ENCODE results near the gene MTIF2.
"Not testable (repeated sequence)": the region's sequence is repeated elsewhere in the genome, so short reads cannot be mapped to it uniquely, and the experiment has no call there.

MTIF2 gene

DNA sequence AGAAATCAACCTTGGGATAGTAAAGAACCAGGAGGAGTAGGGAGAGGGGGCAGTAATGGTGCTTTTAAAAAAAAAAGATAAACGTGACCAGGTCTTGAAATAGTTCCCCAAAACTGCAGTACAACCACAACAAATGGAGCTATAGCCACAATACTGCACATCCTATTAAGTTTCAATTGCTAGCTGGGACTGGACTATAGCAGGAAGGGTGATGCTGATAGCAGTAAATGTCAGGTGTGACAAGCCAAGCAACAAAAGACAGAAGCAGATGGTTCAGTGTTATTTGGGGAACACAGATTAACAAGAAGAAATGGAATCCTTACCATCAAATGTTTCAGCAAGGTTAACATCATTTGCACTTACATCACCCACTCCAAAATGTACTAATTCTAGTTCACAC is 26.4 kb downstream of the MTIF2 start:
- DNase-seq (ENCODE audit: low read depth in 2 of 2): no peak

DNA sequence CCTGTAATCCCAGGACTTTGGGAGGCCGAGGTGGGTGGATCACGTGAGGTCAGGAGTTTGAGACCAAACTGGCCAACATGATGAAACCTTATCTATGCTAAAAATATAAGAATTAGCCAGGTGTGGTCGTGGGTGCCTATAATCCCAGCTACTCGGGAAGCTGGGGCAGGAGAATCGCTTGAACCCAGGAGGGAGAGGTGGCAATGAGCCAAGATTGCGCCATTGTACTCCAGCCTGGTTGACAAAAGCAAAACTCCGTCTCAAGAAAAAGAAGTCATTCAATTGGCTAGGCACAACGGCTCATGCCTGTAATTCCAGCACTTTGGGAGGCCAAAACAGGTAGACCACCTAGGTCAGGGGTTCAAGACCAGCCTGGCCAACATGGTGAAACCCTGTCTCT is 27.4 kb downstream of the MTIF2 start:
- DNase-seq (ENCODE audit: low read depth in 2 of 2): not testable (repeated sequence)

DNA sequence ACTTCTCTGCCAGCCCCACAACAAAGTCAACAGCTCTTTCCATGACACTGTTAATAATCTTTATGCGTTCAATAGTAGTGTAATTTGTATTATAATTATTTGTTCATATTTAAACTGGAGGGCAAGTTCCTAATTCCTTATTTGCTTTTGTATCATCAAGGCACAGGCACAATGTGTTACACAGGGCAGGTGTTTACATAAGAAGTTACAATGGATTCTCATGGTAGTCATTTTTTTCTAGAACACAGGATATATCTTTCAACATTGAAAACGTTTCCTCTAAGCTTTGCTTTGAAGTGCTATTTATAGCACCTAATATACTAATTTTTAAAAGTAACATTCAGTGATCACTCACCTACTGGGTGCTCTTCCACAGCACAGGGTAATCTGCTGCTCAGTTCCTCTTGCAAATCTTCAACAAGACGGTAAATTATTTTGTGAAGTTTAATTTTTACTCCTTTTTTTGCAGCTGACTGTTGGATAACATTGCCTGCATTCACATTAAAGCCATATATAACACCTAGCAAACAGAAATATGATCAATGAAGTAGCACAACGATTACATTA is 29.3 kb downstream of the MTIF2 start:
- no peak for DNase-seq (ENCODE audit: low read depth in 2 of 2)

DNA sequence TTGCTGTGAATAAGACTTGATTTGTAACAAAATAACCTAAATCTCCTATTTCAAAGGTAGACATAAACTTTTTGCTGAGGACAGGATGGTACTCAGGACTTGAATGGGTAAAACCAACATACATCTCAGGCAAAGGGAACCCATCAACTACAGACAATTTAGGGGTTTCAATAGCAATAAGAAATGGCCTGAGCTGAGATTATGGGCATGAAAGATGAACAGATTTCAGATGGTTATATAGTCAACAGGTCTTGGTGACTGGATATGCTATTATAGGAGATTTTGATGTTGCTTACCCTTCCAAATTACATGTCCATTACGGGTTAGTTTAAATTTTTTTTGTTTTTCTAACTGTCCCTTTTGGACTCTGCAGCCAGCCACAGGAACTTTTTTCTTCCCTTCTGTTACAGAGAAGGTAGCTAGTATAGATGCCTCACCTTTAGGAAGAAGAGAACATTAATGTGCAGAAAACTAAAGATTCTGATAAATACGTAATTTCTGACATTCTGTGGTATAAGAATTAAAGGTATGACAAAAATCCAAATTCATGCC is 32.0 kb downstream of the MTIF2 start:
- no peak for DNase-seq (ENCODE audit: low read depth in 2 of 2)

DNA sequence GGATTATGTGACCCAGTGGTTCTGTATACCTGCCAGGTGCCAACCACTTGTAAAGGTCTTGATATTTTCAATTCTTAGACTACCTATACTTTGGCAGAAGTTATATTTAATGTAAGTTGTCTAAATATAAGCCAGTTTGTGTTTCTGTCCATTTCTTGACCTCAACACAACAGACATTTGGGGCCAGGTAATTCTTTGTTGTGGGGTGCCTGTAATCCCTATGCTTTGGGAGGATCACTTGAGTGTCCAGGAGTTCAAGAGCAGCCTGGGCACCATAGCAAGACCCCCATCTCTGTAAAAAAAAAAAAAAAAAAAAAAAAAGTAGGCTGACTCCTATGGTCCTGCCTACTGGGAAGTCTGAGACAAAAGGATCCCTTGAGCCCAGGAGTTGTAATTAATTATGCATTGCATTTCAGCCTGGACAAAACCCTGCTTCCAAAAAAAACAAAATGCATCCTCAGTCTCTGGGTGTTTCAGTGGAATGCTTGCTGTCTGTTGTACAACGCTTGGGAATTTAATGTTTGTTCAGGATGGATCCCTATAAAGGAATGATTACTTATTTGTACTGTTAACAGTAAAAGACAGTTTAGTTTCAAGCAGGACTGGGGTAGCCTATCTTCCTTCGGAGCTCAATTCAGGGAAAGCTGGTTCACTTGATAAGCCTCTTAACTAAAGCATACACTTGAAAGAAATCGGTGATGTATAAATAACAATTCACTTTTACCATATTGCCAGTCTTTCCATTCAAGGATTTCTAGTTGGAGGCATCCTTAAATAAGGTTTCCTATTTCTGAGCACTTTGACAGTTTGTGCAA is 33.1 kb downstream of the MTIF2 start:
- no peak for DNase-seq (ENCODE audit: low read depth in 2 of 2)

DNA sequence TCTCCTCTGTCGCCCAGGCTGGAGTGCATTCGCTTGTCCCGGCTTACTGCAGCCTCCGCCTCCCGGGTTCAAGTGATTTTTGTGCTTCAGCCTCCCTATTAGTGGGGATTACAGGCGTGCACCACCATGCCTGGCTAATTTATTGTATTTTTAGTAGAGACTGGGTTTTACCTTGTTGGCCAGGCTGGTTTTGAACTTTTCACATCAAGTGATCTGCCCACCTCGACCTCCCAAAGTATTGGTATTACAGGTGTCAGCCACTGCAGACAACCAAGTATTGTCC is 35.4 kb downstream of the MTIF2 start:
- DNase-seq (ENCODE audit: low read depth in 2 of 2): no peak

DNA sequence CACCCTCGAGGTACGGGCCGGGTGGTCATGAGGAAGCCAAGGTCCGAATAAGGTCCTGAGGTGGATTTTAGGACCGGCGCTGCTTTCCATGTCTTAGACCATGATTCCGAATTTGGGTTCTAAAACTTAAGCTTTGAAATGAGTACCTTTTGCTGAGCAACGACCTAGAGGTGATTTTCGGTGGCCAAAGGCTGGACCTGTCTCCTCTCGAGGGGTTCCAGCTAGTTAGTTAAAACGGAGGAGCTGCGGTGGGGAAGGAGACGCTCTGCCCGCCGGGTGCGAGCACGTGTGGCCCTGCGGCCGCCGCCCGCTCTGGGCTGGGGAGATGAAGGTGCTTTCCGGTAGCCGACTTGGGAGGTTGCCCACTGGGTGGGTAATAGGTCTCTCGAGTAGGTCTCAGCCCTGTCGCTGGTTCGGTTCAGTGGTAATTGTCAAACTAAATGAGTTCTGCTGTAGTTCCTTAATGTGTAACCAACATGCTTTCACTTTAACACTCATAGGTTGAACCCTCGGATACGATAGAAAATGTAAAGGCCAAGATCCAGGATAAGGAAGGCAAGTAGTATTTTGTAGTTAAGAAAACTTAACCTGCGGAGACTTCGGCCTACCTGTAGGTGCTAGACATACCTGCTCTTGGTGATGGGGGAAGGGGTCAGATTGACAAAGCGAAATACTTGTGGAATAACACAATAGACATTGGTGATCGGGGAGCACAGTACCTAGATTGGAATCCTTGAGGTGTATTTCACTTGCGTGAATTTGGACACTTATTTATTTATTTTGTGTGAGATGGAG is 36.0 kb downstream of the MTIF2 start:
- DNase-seq (ENCODE audit: low read depth in 2 of 2): peak; percentile 34 to 35

DNA sequence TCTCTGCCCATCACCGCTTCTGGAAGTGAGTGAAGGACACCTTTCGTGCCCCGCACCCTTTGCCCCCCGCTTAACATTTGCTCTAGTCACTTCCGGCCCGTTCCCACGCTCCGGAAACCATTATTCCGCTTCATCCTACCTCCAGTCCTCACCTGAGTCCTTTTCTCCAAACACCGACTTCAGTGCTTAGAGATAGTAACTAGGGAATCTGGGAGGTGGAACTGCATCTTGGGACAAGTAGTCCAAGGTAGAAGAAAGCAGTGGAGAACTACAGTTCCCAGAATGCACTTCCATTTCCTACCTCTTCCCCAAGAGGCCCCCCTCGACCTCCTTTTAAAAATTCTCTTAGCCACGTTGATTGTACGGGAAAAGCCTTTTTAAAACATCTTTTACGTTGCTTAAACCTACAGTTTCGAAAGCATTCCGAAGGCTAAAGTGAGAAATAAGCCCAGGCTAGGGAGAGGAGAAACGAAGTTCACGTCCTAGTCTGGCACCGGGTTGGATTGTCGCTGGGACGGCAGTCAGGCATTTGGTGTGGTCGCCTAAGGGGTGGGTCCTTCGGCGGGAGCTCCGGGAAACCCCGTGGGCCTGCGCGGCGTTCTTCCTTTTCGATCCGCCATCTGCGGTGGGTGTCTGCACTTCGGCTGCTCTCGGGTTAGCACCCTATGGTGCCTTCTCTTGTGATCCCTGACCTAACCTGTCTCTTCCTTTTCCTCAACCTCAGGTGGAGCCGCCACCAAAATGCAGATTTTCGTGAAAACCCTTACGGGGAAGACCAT is 36.8 kb downstream of the MTIF2 start, which contains the start of the genes CLHC1 and RPS27A:
Gene CLHC1, minus strand, starts transcription at position 210 of the 779 bp plus-strand sequence. CDS start 9,882 bp downstream, outside the sequence.
Gene RPS27A, plus strand, starts transcription at position 605 of the 779 bp plus-strand sequence. Its CDS starts 137 bp downstream, at position 742.
- peak; percentile 91 to 92 for DNase-seq (ENCODE audit: low read depth in 2 of 2)

DNA sequence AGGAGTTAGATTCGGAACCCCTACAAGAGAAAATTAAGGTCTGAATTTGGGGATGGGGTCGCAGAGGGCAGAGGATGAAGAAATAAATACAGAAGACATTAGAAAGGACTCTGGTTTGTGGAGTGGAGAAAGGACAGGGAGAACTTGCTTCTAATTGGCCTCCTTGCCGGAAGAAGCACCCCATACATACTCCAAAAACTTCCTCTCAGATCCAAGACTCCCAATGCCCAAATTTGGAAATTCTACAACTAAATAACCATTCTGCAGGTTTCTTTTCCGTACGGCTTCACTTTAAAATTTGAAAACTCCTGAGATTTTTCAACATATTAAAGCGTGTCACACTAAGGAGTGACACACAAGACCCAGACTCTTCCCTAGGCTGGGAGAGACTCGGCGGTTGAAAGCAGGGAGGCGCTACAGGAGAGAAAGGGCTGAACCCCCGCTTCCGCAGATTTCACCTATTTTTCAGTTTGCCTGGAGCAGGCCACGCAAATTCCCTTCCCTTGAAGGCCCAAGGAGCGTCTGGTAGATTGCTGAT is 37.4 kb downstream of the MTIF2 start:
- DNase-seq (ENCODE audit: low read depth in 2 of 2): no peak

DNA sequence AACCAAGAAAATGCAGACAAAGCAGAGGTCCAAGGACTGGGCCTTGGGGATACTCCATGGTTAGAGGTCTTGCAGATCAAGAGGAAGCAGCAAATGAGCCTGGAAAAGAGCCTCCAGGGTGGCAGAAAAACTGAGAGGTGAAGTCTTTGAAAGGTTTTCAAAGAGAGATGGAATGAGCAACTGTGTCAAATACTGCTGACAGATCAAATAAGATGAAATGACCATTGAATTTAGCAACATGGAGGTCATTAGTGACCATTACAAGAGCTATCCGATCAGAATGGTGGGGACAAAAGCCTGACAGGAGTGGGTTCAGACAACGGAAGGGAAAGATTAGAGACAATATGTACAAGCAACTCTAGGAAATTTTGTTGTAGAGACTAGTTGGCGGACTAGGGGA is 38.5 kb downstream of the MTIF2 start:
- DNase-seq (ENCODE audit: low read depth in 2 of 2): no peak

DNA sequence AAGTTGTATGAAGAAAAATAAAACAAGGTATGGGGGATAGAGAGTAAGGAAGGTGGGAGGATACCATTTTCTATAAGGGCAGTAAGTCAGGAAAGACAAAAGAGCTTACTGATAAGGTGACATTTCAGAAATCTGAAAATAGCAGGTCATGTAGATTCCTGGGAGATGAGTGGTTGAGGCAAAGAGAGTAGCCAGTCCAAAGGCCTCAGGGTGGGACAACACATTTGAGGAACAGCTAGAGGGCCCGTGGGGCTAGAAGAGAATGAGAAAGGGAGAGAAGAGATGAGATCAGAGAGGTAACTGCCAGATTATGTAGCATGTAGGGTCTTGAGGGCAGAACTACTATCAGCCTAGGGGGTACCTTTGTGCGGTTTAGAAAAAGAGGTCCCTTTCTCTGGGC is 39.8 kb downstream of the MTIF2 start:
- DNase-seq (ENCODE audit: low read depth in 2 of 2): no peak

DNA sequence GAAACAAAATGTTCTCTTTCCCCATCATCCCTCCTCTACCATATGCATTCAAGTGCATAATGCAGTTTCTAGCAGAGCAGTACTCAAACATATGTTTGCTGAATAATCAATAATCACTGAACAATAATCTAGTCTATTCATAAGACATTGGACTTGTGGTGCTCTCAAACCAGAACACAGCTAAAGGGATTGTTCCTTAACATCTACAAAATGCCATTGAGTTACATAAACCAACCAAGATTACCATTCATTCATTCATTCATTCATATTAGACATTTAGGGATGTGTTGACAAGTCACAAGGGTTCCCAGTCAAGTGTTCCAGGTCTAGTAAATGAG is 40.8 kb downstream of the MTIF2 start:
- no peak for DNase-seq (ENCODE audit: low read depth in 2 of 2)

DNA sequence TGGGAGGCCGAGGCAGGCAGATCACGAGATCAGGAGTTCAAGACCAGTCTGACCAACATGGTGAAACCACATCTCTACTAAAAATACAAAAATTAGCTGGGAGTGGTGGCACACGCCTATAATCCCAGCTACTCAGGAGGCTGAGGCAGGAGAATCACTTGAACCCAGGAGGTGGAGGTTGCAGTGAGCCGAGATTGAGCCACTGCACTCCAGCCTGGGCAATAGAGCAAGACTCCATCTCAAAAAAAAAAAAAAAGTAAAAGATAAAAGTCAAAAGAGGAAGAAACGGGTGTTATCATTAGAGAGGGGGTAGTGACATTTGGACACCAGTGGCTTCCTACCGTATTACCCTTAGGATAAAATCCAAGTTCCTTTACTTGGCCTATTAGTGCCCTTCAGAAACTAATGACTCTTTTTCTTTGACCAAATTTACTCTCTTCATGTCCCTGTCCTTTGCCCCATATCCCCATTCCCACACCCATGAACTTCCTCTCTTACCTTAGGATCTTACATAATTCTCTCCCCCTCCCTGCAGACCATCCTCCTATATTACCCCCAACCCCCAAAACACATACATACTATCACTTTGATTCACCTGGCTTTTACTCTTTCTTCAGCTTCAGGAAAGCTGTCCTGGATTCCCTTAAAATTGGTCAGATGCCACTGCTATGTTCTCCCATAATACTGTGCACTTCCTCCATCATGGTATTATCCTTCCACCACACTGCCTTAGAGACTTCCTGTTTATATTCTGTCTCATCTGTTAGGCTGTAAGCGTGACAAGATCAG is 41.4 kb downstream of the MTIF2 start:
- not testable (repeated sequence) for DNase-seq (ENCODE audit: low read depth in 2 of 2)

DNA sequence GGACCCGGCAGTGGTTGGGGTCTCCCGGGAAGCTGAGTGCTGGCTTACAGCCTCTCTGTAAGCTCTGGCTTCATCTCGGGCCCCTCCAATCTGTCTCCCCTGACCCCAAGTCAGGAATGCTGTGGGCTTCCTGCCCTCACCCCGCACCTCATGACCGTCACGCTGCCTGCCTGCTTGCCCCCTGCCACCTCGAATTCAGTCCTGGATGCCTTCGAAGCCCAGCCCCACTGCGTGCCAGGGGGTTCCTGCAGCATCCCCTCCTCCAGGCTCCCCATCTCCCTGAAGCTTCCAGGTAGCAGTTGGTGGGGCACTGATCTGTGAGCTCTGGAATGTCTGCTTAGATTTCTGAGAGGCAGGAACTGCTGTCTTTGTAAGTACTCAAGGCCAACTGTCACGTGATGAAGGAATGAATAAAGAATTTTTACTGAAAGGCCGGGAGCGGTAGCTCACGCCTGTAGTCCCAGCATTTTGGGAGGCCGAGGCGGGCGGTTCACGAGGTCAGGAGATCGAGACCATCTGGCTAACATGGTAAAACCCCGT is 43.5 kb downstream of the MTIF2 start:
- no peak for DNase-seq (ENCODE audit: low read depth in 2 of 2)

DNA sequence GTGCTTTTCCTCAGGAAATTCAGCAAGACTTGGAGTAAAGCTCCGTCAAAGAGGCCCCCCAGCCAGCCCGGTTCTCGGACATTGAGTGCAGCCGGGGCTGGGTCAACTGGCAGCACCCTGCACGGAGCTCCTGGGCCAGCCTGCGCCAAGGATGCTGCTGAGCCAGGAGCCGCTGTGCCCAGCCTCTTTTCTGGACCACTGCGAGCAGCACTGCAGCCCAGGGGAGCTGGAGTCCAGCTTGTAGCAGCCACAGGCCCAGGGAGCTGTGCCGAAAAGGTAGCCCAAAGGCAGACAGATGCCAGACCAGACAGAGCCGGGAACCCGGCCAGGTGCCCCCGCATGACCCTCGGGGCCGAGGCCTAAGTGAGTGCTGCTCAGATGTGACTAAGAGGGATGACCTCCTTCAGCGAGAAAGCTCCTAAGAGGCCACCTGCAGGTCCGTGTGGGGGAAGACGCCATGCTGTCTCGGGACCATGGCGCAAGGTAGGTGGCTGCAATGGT is 44.2 kb downstream of the MTIF2 start:
- DNase-seq (ENCODE audit: low read depth in 2 of 2): no peak

DNA sequence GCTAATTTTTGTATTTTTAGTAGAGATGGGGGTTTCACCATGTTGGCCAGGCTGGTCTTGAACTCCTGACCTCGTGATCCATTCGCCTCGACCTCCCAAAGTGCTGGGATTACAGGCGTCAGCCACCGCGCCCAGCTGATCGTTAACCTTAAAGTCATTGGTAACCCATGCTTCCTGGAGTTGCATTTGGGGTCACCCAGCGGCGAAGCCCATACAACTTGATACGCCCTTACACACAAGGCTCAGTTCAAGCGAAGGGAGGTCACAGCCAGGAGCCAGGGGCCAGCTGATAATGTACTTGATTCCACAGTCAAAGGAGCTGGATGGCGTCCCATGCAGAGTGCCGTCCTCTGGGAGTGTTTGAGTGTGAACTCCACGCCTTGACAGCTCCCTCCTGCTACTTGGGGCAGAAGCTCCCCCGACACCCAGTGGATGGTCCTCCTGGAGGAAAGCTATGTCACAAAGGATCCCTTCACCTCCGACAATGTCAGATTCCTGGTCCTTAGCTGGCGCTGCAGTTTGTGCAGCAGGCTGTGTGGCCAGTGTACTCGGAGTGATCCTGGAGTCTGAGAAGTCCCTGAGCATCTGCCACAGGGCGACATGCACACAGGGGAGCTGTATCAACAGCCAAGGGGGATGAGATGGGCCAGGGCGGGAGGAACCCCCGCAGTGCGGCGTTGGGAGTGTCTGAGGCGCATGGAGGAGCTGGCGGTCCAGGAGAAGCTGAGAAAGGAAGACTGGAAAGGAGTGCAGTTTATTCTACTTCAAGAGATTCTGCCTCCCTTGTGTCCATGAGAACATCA is 44.9 kb downstream of the MTIF2 start:
- no peak for DNase-seq (ENCODE audit: low read depth in 2 of 2)

DNA sequence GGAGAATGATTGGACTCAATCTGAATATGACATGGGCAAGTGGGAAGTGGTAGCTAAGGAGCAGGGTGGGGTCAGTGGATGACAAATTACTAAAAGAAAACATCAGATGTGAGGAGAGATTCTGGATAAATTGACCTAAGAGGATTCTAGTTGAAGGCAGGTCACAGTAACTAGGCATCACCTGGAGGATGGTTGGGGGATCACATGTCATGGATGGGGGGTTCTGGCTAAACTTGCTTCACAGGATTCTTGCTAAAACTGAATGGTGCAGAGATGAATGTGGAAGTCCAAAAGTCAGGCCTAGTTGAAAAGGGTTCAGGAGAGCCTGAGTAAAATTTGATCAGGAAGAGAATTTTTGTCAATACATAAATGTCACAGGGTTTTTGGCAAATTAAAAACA is 55.2 kb downstream of the MTIF2 start:
- DNase-seq (ENCODE audit: low read depth in 2 of 2): no peak

DNA sequence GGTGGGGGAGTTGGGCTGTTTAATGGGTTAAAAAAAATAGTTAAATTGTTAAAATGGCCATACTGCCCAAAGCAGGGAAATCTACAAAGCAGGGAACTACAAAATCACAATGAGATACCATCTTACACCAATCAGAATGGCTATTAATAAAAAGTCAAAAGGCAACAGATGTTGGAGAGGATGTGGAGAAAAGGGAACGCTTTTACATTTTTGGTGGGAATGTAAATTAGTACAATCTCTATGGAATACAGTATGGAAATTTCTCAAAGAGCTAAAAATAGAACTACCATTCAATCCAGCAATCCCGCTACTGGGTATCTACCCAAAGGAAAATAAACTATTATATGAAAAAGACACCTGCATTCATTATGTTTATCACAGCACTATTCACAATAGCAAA is 64.1 kb downstream of the MTIF2 start:
- no peak for DNase-seq (ENCODE audit: low read depth in 2 of 2)

DNA sequence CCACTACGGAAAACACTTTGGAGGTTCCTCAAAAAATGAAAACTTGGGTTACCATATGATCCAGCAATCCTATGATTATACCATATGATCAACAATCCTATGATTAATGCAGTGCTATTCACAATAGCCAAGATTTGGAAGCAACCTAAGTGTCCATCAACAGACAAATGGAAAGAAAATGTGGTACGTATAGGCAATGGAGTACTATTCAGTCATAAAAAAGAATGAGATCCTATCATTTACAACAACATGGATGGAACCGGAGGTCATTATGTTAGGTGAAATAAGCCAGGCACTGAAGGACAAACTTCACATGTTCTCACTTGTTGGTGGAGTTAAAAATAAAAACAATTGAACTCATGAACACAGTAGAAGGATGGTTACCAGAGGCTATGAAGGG is 64.5 kb downstream of the MTIF2 start:
- no peak for DNase-seq (ENCODE audit: low read depth in 2 of 2)

Measured in stimulated activated CD8-positive, alpha-beta memory T cell treated with anti-CD3 and anti-CD28 coated beads, Interleukin-7, amount 100 ng/mL, for 1 hour (primary cell).